HUES64 (cell line): ENCODE results near the gene CMC2.

Experiments
- H3K27ac ChIP-seq: 2 replicates; pipeline ENCODE4 v1.7.0; 2013; ENCODE audit warnings: low read depth, low read length, inconsistent platforms
- H3K27me3 ChIP-seq: 2 replicates; pipeline ENCODE4 v1.6.1; 2013; ENCODE audit warnings: mild to moderate bottlenecking, low read length; ENCODE audit not compliant: insufficient read depth
- H3K36me3 ChIP-seq: 2 replicates; pipeline ENCODE4 v1.6.1; 2013; ENCODE audit warnings: mild to moderate bottlenecking, low read length; ENCODE audit not compliant: insufficient read depth
- H3K4me1 ChIP-seq: 2 replicates; pipeline ENCODE4 v1.6.1; 2013; ENCODE audit warnings: mild to moderate bottlenecking, low read length, moderate library complexity; ENCODE audit not compliant: insufficient read depth
- H3K4me3 ChIP-seq: 2 replicates; pipeline ENCODE4 v1.5.1; 2013; ENCODE audit warnings: mild to moderate bottlenecking, low read length, moderate library complexity
- H3K9ac ChIP-seq: 2 replicates; pipeline ENCODE4 v1.6.1; 2013; ENCODE audit warnings: mild to moderate bottlenecking, low read depth, low read length
- H3K9me3 ChIP-seq: 2 replicates; pipeline ENCODE4 v1.6.1; 2013; ENCODE audit warnings: low read depth, low read length; ENCODE audit not compliant: insufficient read depth
- WGBS: fragments of 150-250, 120-280 bp; methylation state at CpG from one replicate; pipeline ENCODE4 v1.1.7; 2013; ENCODE audit warnings: missing lambda C conversion rate; 5-methylcytosine and 5-hydroxymethylcytosine counted together

Gene CMC2

GRCh38 chr16:80972611-80973010, 34.1 kb downstream of the CMC2 start:
- H3K36me3 ChIP-seq = peaks cover 7% of the 10 kb centered on the region

GRCh38 chr16:80971819-80972218, 34.9 kb downstream of the CMC2 start:
- Histone ChIP-seq H3K36me3 (peaks cover 7% of the 10 kb centered on the region), H3K4me1 (no peaks in the 10 kb centered on the region), H3K9me3 (no peaks in the 10 kb centered on the region), H3K27ac (no peak overlapping the region), H3K27me3 (no peaks in the 10 kb centered on the region), H3K9ac (no peak overlapping the region), H3K4me3 (no peak overlapping the region)
- WGBS = 90% methylated on average over 2 of the region's 2 CpGs

More at GRCh38 chr16:80972611-80973010, 34.1 kb downstream of the CMC2 start:
- Histone ChIP-seq H3K27ac (no peak overlapping the region), H3K27me3 (no peaks in the 10 kb centered on the region), H3K4me1 (no peaks in the 10 kb centered on the region), H3K9me3 (no peaks in the 10 kb centered on the region), H3K4me3 (no peak overlapping the region), H3K9ac (no peak overlapping the region)
- 98% methylated on average over 4 of the region's 4 CpGs for WGBS

GRCh38 chr16:80969114-80969484, 37.6 kb downstream of the CMC2 start:
- Histone ChIP-seq H3K36me3 (peaks cover 3% of the 10 kb centered on the region; the same call in 1 of the 2 replicates), H3K27ac (no peak overlapping the region), H3K27me3 (no peaks in the 10 kb centered on the region), H3K4me1 (no peaks in the 10 kb centered on the region), H3K9ac (no peak overlapping the region), H3K9me3 (no peaks in the 10 kb centered on the region), H3K4me3 (no peak overlapping the region)
- 95% methylated on average over 3 of the region's 3 CpGs for WGBS

GRCh38 chr16:80968386-80969113, 38.1 kb downstream of the CMC2 start:
- WGBS = 91% methylated on average over 4 of the region's 4 CpGs
- no peaks in the 10 kb centered on the region for H3K27me3 ChIP-seq
- no peaks in the 10 kb centered on the region for H3K4me1 ChIP-seq
- no peaks in the 10 kb centered on the region for H3K9me3 ChIP-seq
- H3K36me3 ChIP-seq = peaks cover 3% of the 10 kb centered on the region; the same call in 1 of the 2 replicates
- no peak overlapping the region for H3K27ac ChIP-seq
- no peak overlapping the region for H3K4me3 ChIP-seq
- no peak overlapping the region for H3K9ac ChIP-seq

- WGBS = 100% methylated on average over 1 of the region's 4 CpGs
- Histone ChIP-seq H3K4me3 (no peak overlapping the region), H3K36me3 (no peaks in the 10 kb centered on the region), H3K4me1 (no peaks in the 10 kb centered on the region), H3K27ac (no peak overlapping the region), H3K27me3 (no peaks in the 10 kb centered on the region), H3K9ac (no peak overlapping the region), H3K9me3 (no peaks in the 10 kb centered on the region)
Measured at GRCh38 chr16:80966617-80967016, 40.1 kb downstream of the CMC2 start.

- Histone ChIP-seq H3K9me3 (0 out of 2 replicates have a peak, but pooled peaks cover 4% of the 10 kb centered on the region), H3K4me1 (no peaks in the 10 kb centered on the region), H3K4me3 (no peak overlapping the region), H3K36me3 (no peaks in the 10 kb centered on the region), H3K9ac (no peak overlapping the region), H3K27me3 (no peaks in the 10 kb centered on the region), H3K27ac (no peak overlapping the region)
- 90% methylated on average over 2 of the region's 2 CpGs for WGBS
Measured at GRCh38 chr16:80964351-80964750, 42.3 kb downstream of the CMC2 start.

GRCh38 chr16:80962879-80963278, 43.8 kb downstream of the CMC2 start:
- Histone ChIP-seq H3K27ac (no peak overlapping the region), H3K4me3 (no peak overlapping the region), H3K4me1 (no peaks in the 10 kb centered on the region), H3K27me3 (no peaks in the 10 kb centered on the region), H3K36me3 (no peaks in the 10 kb centered on the region), H3K9ac (no peak overlapping the region), H3K9me3 (0 out of 2 replicates have a peak, but pooled peaks cover 7% of the 10 kb centered on the region)
- 87% methylated on average over 2 of the region's 2 CpGs for WGBS

- no peaks in the 10 kb centered on the region for H3K36me3 ChIP-seq
- H3K9me3 ChIP-seq = 0 out of 2 replicates have a peak, but pooled peaks cover 7% of the 10 kb centered on the region
- no peak overlapping the region for H3K9ac ChIP-seq
- H3K4me1 ChIP-seq = no peaks in the 10 kb centered on the region
- H3K4me3 ChIP-seq = no peak overlapping the region
- H3K27me3 ChIP-seq = no peaks in the 10 kb centered on the region
- no peak overlapping the region for H3K27ac ChIP-seq
Measured at GRCh38 chr16:80958284-80958683, 48.4 kb downstream of the CMC2 start.

- Histone ChIP-seq H3K4me1 (no peaks in the 10 kb centered on the region), H3K4me3 (no peak overlapping the region), H3K27me3 (no peaks in the 10 kb centered on the region), H3K9me3 (0 out of 2 replicates have a peak, but pooled peaks cover 3% of the 10 kb centered on the region), H3K9ac (no peak overlapping the region), H3K36me3 (no peaks in the 10 kb centered on the region), H3K27ac (no peak overlapping the region)
- 94% methylated on average over 5 of the region's 5 CpGs for WGBS
Measured at GRCh38 chr16:80954985-80955384, 51.7 kb downstream of the CMC2 start.

- 39% methylated on average over 7 of the region's 7 CpGs for WGBS
Measured at GRCh38 chr16:80948886-80949493, 57.7 kb downstream of the CMC2 start.

GRCh38 chr16:80947708-80948625, 58.7 kb downstream of the CMC2 start:
- no peaks in the 10 kb centered on the region for H3K9me3 ChIP-seq
- no peaks in the 10 kb centered on the region for H3K36me3 ChIP-seq
- 81% methylated on average over 8 of the region's 9 CpGs for WGBS
- no peaks in the 10 kb centered on the region for H3K4me1 ChIP-seq
- no peaks in the 10 kb centered on the region for H3K27me3 ChIP-seq
- H3K9ac ChIP-seq = no peak overlapping the region
- H3K4me3 ChIP-seq = no peak overlapping the region
- no peak overlapping the region for H3K27ac ChIP-seq

More at GRCh38 chr16:80948886-80949493, 57.7 kb downstream of the CMC2 start:
- no peak overlapping the region for H3K4me3 ChIP-seq
- no peak overlapping the region for H3K27ac ChIP-seq
- H3K27me3 ChIP-seq = no peaks in the 10 kb centered on the region
- no peaks in the 10 kb centered on the region for H3K9me3 ChIP-seq
- no peaks in the 10 kb centered on the region for H3K4me1 ChIP-seq
- no peaks in the 10 kb centered on the region for H3K36me3 ChIP-seq
- no peak overlapping the region for H3K9ac ChIP-seq
